ENCODE data around the gene RBL2.

DNA sequence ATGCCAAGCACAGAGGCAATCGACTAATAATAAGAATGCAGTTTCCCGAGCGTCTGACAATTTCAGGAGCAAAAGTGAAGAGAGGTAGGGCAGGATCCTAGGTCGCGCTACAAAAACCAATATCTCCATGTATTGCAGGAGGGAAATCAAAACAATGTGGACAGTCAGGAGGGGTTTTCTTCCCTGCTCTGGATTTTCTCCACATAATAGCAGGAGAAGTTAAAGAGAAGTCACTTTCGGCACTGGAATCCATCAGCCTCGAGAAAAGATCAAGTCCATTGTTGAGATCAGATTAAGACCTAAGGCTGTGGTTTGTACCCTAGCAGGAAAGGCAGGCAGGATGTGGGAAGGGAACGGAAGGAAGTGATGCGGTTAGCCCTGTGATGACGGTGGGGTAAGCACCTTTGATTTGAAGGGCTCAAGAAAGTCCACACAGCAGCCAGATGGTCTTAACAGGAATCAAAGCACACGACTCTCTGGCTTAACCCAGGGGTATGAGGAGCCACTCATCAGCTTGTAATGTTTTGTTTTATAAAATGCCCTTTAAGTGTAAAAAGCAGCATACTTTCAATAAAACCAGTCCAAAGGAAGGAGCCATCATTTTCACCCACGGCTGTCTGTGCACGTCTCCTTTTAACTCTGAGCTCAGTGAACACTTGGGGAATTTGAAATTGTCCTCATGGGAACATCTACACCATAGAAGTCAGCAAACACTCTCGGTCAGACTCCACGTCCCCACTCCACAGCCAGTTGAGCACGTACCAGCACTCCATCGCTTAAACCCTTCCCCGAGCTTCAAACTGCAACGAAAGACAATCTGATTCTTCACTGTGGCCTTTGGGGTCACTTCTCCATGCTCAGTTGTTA, 84.5 kb downstream of the RBL2 start:
- TF ChIP-seq, protein P1, sequence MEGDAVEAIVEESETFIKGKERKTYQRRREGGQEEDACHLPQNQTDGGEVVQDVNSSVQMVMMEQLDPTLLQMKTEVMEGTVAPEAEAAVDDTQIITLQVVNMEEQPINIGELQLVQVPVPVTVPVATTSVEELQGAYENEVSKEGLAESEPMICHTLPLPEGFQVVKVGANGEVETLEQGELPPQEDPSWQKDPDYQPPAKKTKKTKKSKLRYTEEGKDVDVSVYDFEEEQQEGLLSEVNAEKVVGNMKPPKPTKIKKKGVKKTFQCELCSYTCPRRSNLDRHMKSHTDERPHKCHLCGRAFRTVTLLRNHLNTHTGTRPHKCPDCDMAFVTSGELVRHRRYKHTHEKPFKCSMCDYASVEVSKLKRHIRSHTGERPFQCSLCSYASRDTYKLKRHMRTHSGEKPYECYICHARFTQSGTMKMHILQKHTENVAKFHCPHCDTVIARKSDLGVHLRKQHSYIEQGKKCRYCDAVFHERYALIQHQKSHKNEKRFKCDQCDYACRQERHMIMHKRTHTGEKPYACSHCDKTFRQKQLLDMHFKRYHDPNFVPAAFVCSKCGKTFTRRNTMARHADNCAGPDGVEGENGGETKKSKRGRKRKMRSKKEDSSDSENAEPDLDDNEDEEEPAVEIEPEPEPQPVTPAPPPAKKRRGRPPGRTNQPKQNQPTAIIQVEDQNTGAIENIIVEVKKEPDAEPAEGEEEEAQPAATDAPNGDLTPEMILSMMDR (IDR thresholded peaks at IDR 0.05): no peak
- TF ChIP-seq POLR2AphosphoS5 (IDR thresholded peaks at IDR 0.05) (peak; percentile 95 to 98), POLR2A (IDR thresholded peaks at IDR 0.05) (peak in 3 of 4 donors; percentile 12 to 35 (median 25)), EP300 (IDR thresholded peaks at IDR 0.05) (peak; percentile 87 to 99 (median 97))

Data from upper lobe of left lung (tissue), 4 donors.